Measurements from ENCODE around the gene MT2A.

MT2A gene

GRCh38 chr16:56569971-56570370, 38.4 kb upstream of the MT2A start:
- Histone ChIP-seq H4K5ac (ENCODE audit: low read length) (no peak overlapping the region), H3K9ac (ENCODE audit: low read length) (no peak overlapping the region), H3K56ac (ENCODE audit: low read length) (no peak overlapping the region), H4K8ac (ENCODE audit: low read depth, low read length) (no peak overlapping the region), H2BK15ac (replicated peaks; ENCODE audit: low read depth) (no peak overlapping the region), H2BK5ac (ENCODE audit: low read length) (no peak overlapping the region), H3K23ac (ENCODE audit: low read length) (no peak overlapping the region), H3K27ac (ENCODE audit: low read depth, low read length) (no peak overlapping the region), H2AK5ac (ENCODE audit: low read length) (no peak overlapping the region), H3K4ac (ENCODE audit: low read depth, low read length) (no peak overlapping the region), H3K36me3 (ENCODE audit: control insufficient read depth, insufficient read depth, low read length) (no peaks in the 10 kb centered on the region), H3K79me2 (ENCODE audit: control insufficient read depth, insufficient read depth, low read length) (no peaks in the 10 kb centered on the region), H3K27me3 (ENCODE audit: insufficient read depth, low read length, poor library complexity) (no peaks in the 10 kb centered on the region), H3K18ac (ENCODE audit: low read length) (no peak overlapping the region), H3K79me1 (ENCODE audit: low read length) (no peaks in the 10 kb centered on the region), H3K4me2 (ENCODE audit: low read length) (no peak overlapping the region), H2BK120ac (ENCODE audit: low read depth, low read length) (no peak overlapping the region), H3K4me1 (ENCODE audit: control insufficient read depth, low read depth, low read length) (no peaks in the 10 kb centered on the region), H3K4me3 (ENCODE audit: low read length) (no peak overlapping the region)
- WGBS (ENCODE audit: extremely low coverage, insufficient coverage, low lambda C conversion rate): no CpG with 5 or more reads among the region's 1 CpG
- DNase-seq: no peak

- Histone ChIP-seq H3K56ac (ENCODE audit: low read length) (no peak overlapping the region), H2BK15ac (replicated peaks; ENCODE audit: low read depth) (no peak overlapping the region), H3K27ac (ENCODE audit: low read depth, low read length) (no peak overlapping the region), H2BK120ac (ENCODE audit: low read depth, low read length) (no peak overlapping the region), H3K79me1 (ENCODE audit: low read length) (no peaks in the 10 kb centered on the region), H3K23ac (ENCODE audit: low read length) (no peak overlapping the region), H3K4ac (ENCODE audit: low read depth, low read length) (no peak overlapping the region), H3K4me1 (ENCODE audit: control insufficient read depth, low read depth, low read length) (no peaks in the 10 kb centered on the region), H2AK5ac (ENCODE audit: low read length) (no peak overlapping the region), H3K79me2 (ENCODE audit: control insufficient read depth, insufficient read depth, low read length) (no peaks in the 10 kb centered on the region), H3K36me3 (ENCODE audit: control insufficient read depth, insufficient read depth, low read length) (no peaks in the 10 kb centered on the region), H3K27me3 (ENCODE audit: insufficient read depth, low read length, poor library complexity) (no peaks in the 10 kb centered on the region), H2BK5ac (ENCODE audit: low read length) (no peak overlapping the region), H4K8ac (ENCODE audit: low read depth, low read length) (no peak overlapping the region), H3K18ac (ENCODE audit: low read length) (no peak overlapping the region), H3K4me2 (ENCODE audit: low read length) (no peak overlapping the region), H4K5ac (ENCODE audit: low read length) (no peak overlapping the region), H3K4me3 (ENCODE audit: low read length) (no peak overlapping the region), H3K9ac (ENCODE audit: low read length) (no peak overlapping the region)
- no peak for DNase-seq
- WGBS (ENCODE audit: extremely low coverage, insufficient coverage, low lambda C conversion rate): no CpG with 5 or more reads among the region's 11 CpGs
Measured at GRCh38 chr16:56571525-56571924, 36.9 kb upstream of the MT2A start.

GRCh38 chr16:56574625-56575024, 33.8 kb upstream of the MT2A start:
- Histone ChIP-seq H3K36me3 (ENCODE audit: control insufficient read depth, insufficient read depth, low read length) (no peaks in the 10 kb centered on the region), H2BK120ac (ENCODE audit: low read depth, low read length) (no peak overlapping the region), H3K4me1 (ENCODE audit: control insufficient read depth, low read depth, low read length) (no peaks in the 10 kb centered on the region), H3K9ac (ENCODE audit: low read length) (no peak overlapping the region), H3K56ac (ENCODE audit: low read length) (no peak overlapping the region), H3K79me2 (ENCODE audit: control insufficient read depth, insufficient read depth, low read length) (no peaks in the 10 kb centered on the region), H3K23ac (ENCODE audit: low read length) (no peak overlapping the region), H4K8ac (ENCODE audit: low read depth, low read length) (no peak overlapping the region), H3K4ac (ENCODE audit: low read depth, low read length) (no peak overlapping the region), H4K5ac (ENCODE audit: low read length) (no peak overlapping the region), H3K79me1 (ENCODE audit: low read length) (no peaks in the 10 kb centered on the region), H3K27me3 (ENCODE audit: insufficient read depth, low read length, poor library complexity) (no peaks in the 10 kb centered on the region), H3K27ac (ENCODE audit: low read depth, low read length) (no peak overlapping the region), H3K18ac (ENCODE audit: low read length) (no peak overlapping the region), H2BK5ac (ENCODE audit: low read length) (no peak overlapping the region), H2AK5ac (ENCODE audit: low read length) (no peak overlapping the region), H3K4me3 (ENCODE audit: low read length) (no peak overlapping the region), H2BK15ac (replicated peaks; ENCODE audit: low read depth) (no peak overlapping the region), H3K4me2 (ENCODE audit: low read length) (no peak overlapping the region)
- WGBS (ENCODE audit: extremely low coverage, insufficient coverage, low lambda C conversion rate): no CpG with 5 or more reads among the region's 1 CpG
- no peak for DNase-seq

- Histone ChIP-seq H3K4ac (ENCODE audit: low read depth, low read length) (no peak overlapping the region), H2AK5ac (ENCODE audit: low read length) (no peak overlapping the region), H3K9ac (ENCODE audit: low read length) (no peak overlapping the region), H4K5ac (ENCODE audit: low read length) (no peak overlapping the region), H3K18ac (ENCODE audit: low read length) (no peak overlapping the region), H3K36me3 (ENCODE audit: control insufficient read depth, insufficient read depth, low read length) (no peaks in the 10 kb centered on the region), H3K4me3 (ENCODE audit: low read length) (no peak overlapping the region), H3K56ac (ENCODE audit: low read length) (no peak overlapping the region), H3K27ac (ENCODE audit: low read depth, low read length) (no peak overlapping the region), H2BK15ac (replicated peaks; ENCODE audit: low read depth) (no peak overlapping the region), H3K79me1 (ENCODE audit: low read length) (no peaks in the 10 kb centered on the region), H4K8ac (ENCODE audit: low read depth, low read length) (no peak overlapping the region), H3K27me3 (ENCODE audit: insufficient read depth, low read length, poor library complexity) (no peaks in the 10 kb centered on the region), H3K4me1 (ENCODE audit: control insufficient read depth, low read depth, low read length) (no peaks in the 10 kb centered on the region), H3K4me2 (ENCODE audit: low read length) (no peak overlapping the region), H2BK5ac (ENCODE audit: low read length) (no peak overlapping the region), H3K23ac (ENCODE audit: low read length) (no peak overlapping the region), H2BK120ac (ENCODE audit: low read depth, low read length) (no peak overlapping the region), H3K79me2 (ENCODE audit: control insufficient read depth, insufficient read depth, low read length) (no peaks in the 10 kb centered on the region)
- WGBS (ENCODE audit: extremely low coverage, insufficient coverage, low lambda C conversion rate): no CpG with 5 or more reads among the region's 8 CpGs
- peak; percentile 86 for DNase-seq
Measured at GRCh38 chr16:56576585-56577299, 31.6 kb upstream of the MT2A start.

- H3K79me1 ChIP-seq (ENCODE audit: low read length): no peaks in the 10 kb centered on the region
- no peak overlapping the region for H2BK120ac ChIP-seq (ENCODE audit: low read depth, low read length)
- H3K23ac ChIP-seq (ENCODE audit: low read length): no peak overlapping the region
- WGBS (ENCODE audit: extremely low coverage, insufficient coverage, low lambda C conversion rate): no CpG with 5 or more reads among the region's 4 CpGs
- peak overlapping the region; percentile 28 for H4K8ac ChIP-seq (ENCODE audit: low read depth, low read length)
- no peaks in the 10 kb centered on the region for H3K79me2 ChIP-seq (ENCODE audit: control insufficient read depth, insufficient read depth, low read length)
- no peaks in the 10 kb centered on the region for H3K36me3 ChIP-seq (ENCODE audit: control insufficient read depth, insufficient read depth, low read length)
- H3K4me2 ChIP-seq (ENCODE audit: low read length): no peak overlapping the region
- no peaks in the 10 kb centered on the region for H3K27me3 ChIP-seq (ENCODE audit: insufficient read depth, low read length, poor library complexity)
- H4K5ac ChIP-seq (ENCODE audit: low read length): no peak overlapping the region
- H2BK15ac ChIP-seq (replicated peaks; ENCODE audit: low read depth): no peak overlapping the region
- H2AK5ac ChIP-seq (ENCODE audit: low read length): no peak overlapping the region
- H3K56ac ChIP-seq (ENCODE audit: low read length): no peak overlapping the region
- H3K9ac ChIP-seq (ENCODE audit: low read length): no peak overlapping the region
- H3K4me1 ChIP-seq (ENCODE audit: control insufficient read depth, low read depth, low read length): no peaks in the 10 kb centered on the region
- H3K4ac ChIP-seq (ENCODE audit: low read depth, low read length): no peak overlapping the region
- H3K4me3 ChIP-seq (ENCODE audit: low read length): no peak overlapping the region
- H3K27ac ChIP-seq (ENCODE audit: low read depth, low read length): no peak overlapping the region
- no peak overlapping the region for H3K18ac ChIP-seq (ENCODE audit: low read length)
- H2BK5ac ChIP-seq (ENCODE audit: low read length): no peak overlapping the region
- no peak for DNase-seq
Measured at GRCh38 chr16:56577300-56577625, 31.1 kb upstream of the MT2A start.

- Histone ChIP-seq H3K4me2 (ENCODE audit: low read length) (no peak overlapping the region), H3K27me3 (ENCODE audit: insufficient read depth, low read length, poor library complexity) (no peaks in the 10 kb centered on the region), H3K27ac (ENCODE audit: low read depth, low read length) (no peak overlapping the region), H3K9ac (ENCODE audit: low read length) (no peak overlapping the region), H2BK120ac (ENCODE audit: low read depth, low read length) (no peak overlapping the region), H3K4me1 (ENCODE audit: control insufficient read depth, low read depth, low read length) (no peaks in the 10 kb centered on the region), H3K36me3 (ENCODE audit: control insufficient read depth, insufficient read depth, low read length) (no peaks in the 10 kb centered on the region), H3K79me1 (ENCODE audit: low read length) (no peaks in the 10 kb centered on the region), H3K56ac (ENCODE audit: low read length) (no peak overlapping the region), H4K5ac (ENCODE audit: low read length) (no peak overlapping the region), H3K4me3 (ENCODE audit: low read length) (no peak overlapping the region), H3K23ac (ENCODE audit: low read length) (no peak overlapping the region), H2AK5ac (ENCODE audit: low read length) (no peak overlapping the region), H4K8ac (ENCODE audit: low read depth, low read length) (no peak overlapping the region), H2BK5ac (ENCODE audit: low read length) (no peak overlapping the region), H3K79me2 (ENCODE audit: control insufficient read depth, insufficient read depth, low read length) (no peaks in the 10 kb centered on the region), H2BK15ac (replicated peaks; ENCODE audit: low read depth) (no peak overlapping the region), H3K18ac (ENCODE audit: low read length) (no peak overlapping the region), H3K4ac (ENCODE audit: low read depth, low read length) (no peak overlapping the region)
- peak; percentile 68 for DNase-seq
- WGBS (ENCODE audit: extremely low coverage, insufficient coverage, low lambda C conversion rate): no CpG with 5 or more reads among the region's 6 CpGs
Measured at GRCh38 chr16:56580391-56581048, 27.9 kb upstream of the MT2A start.
